ENCODE data around the gene HSFX3.

The HSFX3 gene

DNA sequence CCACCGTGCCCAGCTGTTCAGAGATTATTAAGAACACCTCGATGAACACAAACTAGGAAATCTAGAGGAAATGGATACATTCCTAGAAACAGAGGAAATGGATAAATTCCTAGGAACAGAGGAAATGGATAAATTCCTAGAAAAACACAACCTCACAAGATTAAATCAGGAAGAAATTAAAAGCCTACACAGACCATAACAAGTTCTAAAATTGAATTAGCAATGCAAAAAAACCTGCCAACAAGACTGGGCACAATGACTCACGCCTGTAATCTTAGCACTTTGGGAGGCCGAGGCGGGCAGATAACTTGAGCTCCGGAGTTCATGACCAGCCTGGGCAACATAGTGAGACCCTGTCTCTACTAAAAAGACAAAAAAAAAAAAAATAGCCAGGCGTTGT, 31.5 kb downstream of the HSFX3 start:
- no peaks in the 10 kb centered on the region for H3K27me3 ChIP-seq (replicated peaks; ENCODE audit: control insufficient read depth, insufficient read depth, low read length)
- H3K36me3 ChIP-seq (ENCODE audit: control insufficient read depth, insufficient read depth, low read length) = no peaks in the 10 kb centered on the region
- H3K4me3 ChIP-seq (replicated peaks; ENCODE audit: low read depth, low read length) = no peak overlapping the region
- no peak for DNase-seq (ENCODE audit: extremely low read depth, insufficient read length)
- TF ChIP-seq, protein P1, sequence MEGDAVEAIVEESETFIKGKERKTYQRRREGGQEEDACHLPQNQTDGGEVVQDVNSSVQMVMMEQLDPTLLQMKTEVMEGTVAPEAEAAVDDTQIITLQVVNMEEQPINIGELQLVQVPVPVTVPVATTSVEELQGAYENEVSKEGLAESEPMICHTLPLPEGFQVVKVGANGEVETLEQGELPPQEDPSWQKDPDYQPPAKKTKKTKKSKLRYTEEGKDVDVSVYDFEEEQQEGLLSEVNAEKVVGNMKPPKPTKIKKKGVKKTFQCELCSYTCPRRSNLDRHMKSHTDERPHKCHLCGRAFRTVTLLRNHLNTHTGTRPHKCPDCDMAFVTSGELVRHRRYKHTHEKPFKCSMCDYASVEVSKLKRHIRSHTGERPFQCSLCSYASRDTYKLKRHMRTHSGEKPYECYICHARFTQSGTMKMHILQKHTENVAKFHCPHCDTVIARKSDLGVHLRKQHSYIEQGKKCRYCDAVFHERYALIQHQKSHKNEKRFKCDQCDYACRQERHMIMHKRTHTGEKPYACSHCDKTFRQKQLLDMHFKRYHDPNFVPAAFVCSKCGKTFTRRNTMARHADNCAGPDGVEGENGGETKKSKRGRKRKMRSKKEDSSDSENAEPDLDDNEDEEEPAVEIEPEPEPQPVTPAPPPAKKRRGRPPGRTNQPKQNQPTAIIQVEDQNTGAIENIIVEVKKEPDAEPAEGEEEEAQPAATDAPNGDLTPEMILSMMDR (IDR thresholded peaks at IDR 0.05; ENCODE audit: insufficient read depth, low read length, poor library complexity, severe bottlenecking) = no peak

- Histone ChIP-seq H3K36me3 (ENCODE audit: control insufficient read depth, insufficient read depth, low read length) (no peaks in the 10 kb centered on the region), H3K27me3 (replicated peaks; ENCODE audit: control insufficient read depth, insufficient read depth, low read length) (no peaks in the 10 kb centered on the region), H3K4me3 (replicated peaks; ENCODE audit: low read depth, low read length) (no peak overlapping the region)
- TF ChIP-seq, protein P1 (IDR thresholded peaks at IDR 0.05; ENCODE audit: insufficient read depth, low read length, poor library complexity, severe bottlenecking) = no peak
- no peak for DNase-seq (ENCODE audit: extremely low read depth, insufficient read length)
These were observed 32.4 kb downstream of the HSFX3 start for GRCh38 chrX:149517308-149517707.

- Histone ChIP-seq H3K36me3 (ENCODE audit: control insufficient read depth, insufficient read depth, low read length) (no peaks in the 10 kb centered on the region), H3K27me3 (replicated peaks; ENCODE audit: control insufficient read depth, insufficient read depth, low read length) (no peaks in the 10 kb centered on the region), H3K4me3 (replicated peaks; ENCODE audit: low read depth, low read length) (no peak overlapping the region)
- TF ChIP-seq, protein P1 (IDR thresholded peaks at IDR 0.05; ENCODE audit: insufficient read depth, low read length, poor library complexity, severe bottlenecking) = no peak
- no peak for DNase-seq (ENCODE audit: extremely low read depth, insufficient read length)
These were observed 33.1 kb downstream of the HSFX3 start for GRCh38 chrX:149516604-149517003.

GRCh38 chrX:149515954-149516602, 33.6 kb downstream of the HSFX3 start:
- TF ChIP-seq, protein P1 (IDR thresholded peaks at IDR 0.05; ENCODE audit: insufficient read depth, low read length, poor library complexity, severe bottlenecking) = no peak
- H3K4me3 ChIP-seq (replicated peaks; ENCODE audit: low read depth, low read length) = no peak overlapping the region
- H3K27me3 ChIP-seq (replicated peaks; ENCODE audit: control insufficient read depth, insufficient read depth, low read length) = no peaks in the 10 kb centered on the region
- H3K36me3 ChIP-seq (ENCODE audit: control insufficient read depth, insufficient read depth, low read length) = no peaks in the 10 kb centered on the region
- DNase-seq (ENCODE audit: extremely low read depth, insufficient read length) = no peak

- no peak overlapping the region for H3K4me3 ChIP-seq (replicated peaks; ENCODE audit: low read depth, low read length)
- no peak for DNase-seq (ENCODE audit: extremely low read depth, insufficient read length)
- H3K36me3 ChIP-seq (ENCODE audit: control insufficient read depth, insufficient read depth, low read length) = no peaks in the 10 kb centered on the region
- H3K27me3 ChIP-seq (replicated peaks; ENCODE audit: control insufficient read depth, insufficient read depth, low read length) = no peaks in the 10 kb centered on the region
- TF ChIP-seq, protein P1 (IDR thresholded peaks at IDR 0.05; ENCODE audit: insufficient read depth, low read length, poor library complexity, severe bottlenecking) = no peak
These were observed 35.8 kb downstream of the HSFX3 start for GRCh38 chrX:149513825-149514428.
